CD4-positive, CD25-positive, alpha-beta regulatory T cell (primary cell): ENCODE results near the gene GARS1. TPM values are rescaled to one million over a fixed set of nuclear protein-coding genes. Genes with fewer than 3 reads are reported as not detected.
A peak's percentile ranks its signal among the peaks of the same experiment; 100 is the strongest.

Source experiments
- ATAC-seq, 2 donors: fragments of 150-1000 bp; cut with Tn5 transposase; one replicate each; pipeline ENCODE4 v1.10.0; 2021; ENCODE audit warnings: low read depth in 2 of 2, moderate number of reproducible peaks in 2 of 2, moderate library complexity in 1 of 2
- DNase-seq, 3 donors: peaks; one replicate each; pipeline versions ENCODE4 v3.0.0 to v3.0.0-alpha.2; 2012 to 2022; ENCODE audit warnings: mixed read lengths in 1 of 3
- H3K27ac ChIP-seq: one replicate; pipeline ENCODE4 v1.7.0; 2013; ENCODE audit warnings: mild to moderate bottlenecking, low read length; ENCODE audit not compliant: insufficient read depth, poor library complexity, severe bottlenecking
- H3K27me3 ChIP-seq: one replicate; pipeline ENCODE4 v1.7.0; 2013; ENCODE audit warnings: low read length; ENCODE audit not compliant: control insufficient read depth, insufficient read depth
- H3K36me3 ChIP-seq: one replicate; pipeline ENCODE4 v1.7.0; 2013; ENCODE audit warnings: mild to moderate bottlenecking, low read length, moderate library complexity; ENCODE audit not compliant: control insufficient read depth, insufficient read depth
- H3K4me1 ChIP-seq: 2 replicates; pipeline ENCODE4 v1.7.0; 2013; ENCODE audit warnings: mild to moderate bottlenecking, low read length; ENCODE audit not compliant: insufficient read depth, control insufficient read depth, poor library complexity, severe bottlenecking
- H3K4me3 ChIP-seq: one replicate; pipeline ENCODE4 v1.7.0; 2013; ENCODE audit warnings: low read depth, mild to moderate bottlenecking, low read length, moderate library complexity
- H3K9me3 ChIP-seq, 2 experiments: 1 replicate in 1 of 2; 2 replicates in 1 of 2; pipeline ENCODE4 v1.7.0; 2013; ENCODE audit warnings: low read length in 2 of 2, mild to moderate bottlenecking in 1 of 2, moderate library complexity in 1 of 2; ENCODE audit not compliant: control insufficient read depth in 2 of 2
- H3K27ac Mint-ChIP-seq, 3 donors: one replicate each; pipeline ENCODE4 v1.8.0; 2020 to 2022; ENCODE audit warnings: mild to moderate bottlenecking in 3 of 3, mixed read lengths in 3 of 3, moderate library complexity in 2 of 3
- H3K27me3 Mint-ChIP-seq: one replicate; pipeline ENCODE4 v1.8.0; 2022; ENCODE audit warnings: mild to moderate bottlenecking, mixed read lengths
- H3K36me3 Mint-ChIP-seq: one replicate; pipeline ENCODE4 v1.8.0; 2020; ENCODE audit warnings: mixed read lengths
- H3K4me1 Mint-ChIP-seq, 4 donors: one replicate each; pipeline ENCODE4 v1.8.0; 2020 to 2022; ENCODE audit warnings: mixed read lengths in 4 of 4, mild to moderate bottlenecking in 1 of 4
- H3K4me3 Mint-ChIP-seq, 4 donors: one replicate each; pipeline ENCODE4 v1.8.0; 2020 to 2022; ENCODE audit warnings: mild to moderate bottlenecking in 4 of 4, mixed read lengths in 4 of 4, moderate library complexity in 3 of 4
- H3K9me3 Mint-ChIP-seq, 7 donors: one replicate each; pipeline ENCODE4 v1.8.0; 2020 to 2022; ENCODE audit warnings: mixed read lengths in 7 of 7, mild to moderate bottlenecking in 3 of 7, moderate library complexity in 2 of 7
- polyA plus RNA-seq, 4 donors: library from polyadenylated mRNA; unstranded; fragments of 300-500 nt; fragmentation: Illumina TruSeq; gene quantifications; one replicate each; pipeline ENCODE4 v1.2.3, GENCODE V29; 2021
- total RNA-seq: library from RNA; stranded (reverse); gene quantifications from one replicate; pipeline ENCODE4 v1.2.3, GENCODE V29; 2022

The GARS1 gene
- total and polyA plus RNA-seq, 5 donors from 2014 or later = 76.2 to 116 (median 88.1) TPM

DNA sequence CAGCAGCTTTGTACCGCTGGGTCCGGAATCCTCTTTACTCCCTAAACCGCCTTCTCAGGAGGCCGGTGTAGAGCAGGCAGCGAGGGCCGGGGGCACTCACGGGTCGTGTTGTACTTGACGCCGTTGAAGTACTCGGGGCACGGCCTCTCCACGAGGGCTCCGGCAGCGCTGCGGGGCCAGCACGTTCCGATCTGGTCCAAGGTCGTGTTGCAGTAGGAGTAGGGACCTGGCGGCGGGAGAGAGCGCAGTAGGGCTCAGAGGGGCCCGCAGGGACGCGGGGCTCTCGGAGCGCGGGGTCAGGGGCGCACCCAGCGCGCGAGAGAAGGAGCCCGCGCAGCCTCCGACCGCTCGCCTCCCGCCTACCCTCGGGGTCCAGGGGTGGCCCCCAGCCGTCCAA, 87.1 kb downstream of the GARS1 start:
- Mint-ChIP-seq H3K27ac (peak overlapping the region in 1 of 3 donors; percentile 67), H3K27me3 (peaks cover 70% of the 10 kb centered on the region), H3K36me3 (no peaks in the 10 kb centered on the region), H3K4me1 (peaks cover 0 to 20% (median 0%) of the 10 kb centered on the region in 4 donors), H3K9me3 (peaks cover 0 to 5% (median 0%) of the 10 kb centered on the region in 7 donors), H3K4me3 (peak overlapping the region in 2 of 4 donors; percentile 81 to 82)
- DNase-seq (no peak), ATAC-seq (no peak)
- Histone ChIP-seq H3K9me3 (no peaks in the 10 kb centered on the region), H3K27me3 (peaks cover 31% of the 10 kb centered on the region), H3K36me3 (no peaks in the 10 kb centered on the region), H3K4me1 (peaks cover 8% of the 10 kb centered on the region), H3K4me3 (no peak overlapping the region), H3K27ac (no peak overlapping the region)

DNA sequence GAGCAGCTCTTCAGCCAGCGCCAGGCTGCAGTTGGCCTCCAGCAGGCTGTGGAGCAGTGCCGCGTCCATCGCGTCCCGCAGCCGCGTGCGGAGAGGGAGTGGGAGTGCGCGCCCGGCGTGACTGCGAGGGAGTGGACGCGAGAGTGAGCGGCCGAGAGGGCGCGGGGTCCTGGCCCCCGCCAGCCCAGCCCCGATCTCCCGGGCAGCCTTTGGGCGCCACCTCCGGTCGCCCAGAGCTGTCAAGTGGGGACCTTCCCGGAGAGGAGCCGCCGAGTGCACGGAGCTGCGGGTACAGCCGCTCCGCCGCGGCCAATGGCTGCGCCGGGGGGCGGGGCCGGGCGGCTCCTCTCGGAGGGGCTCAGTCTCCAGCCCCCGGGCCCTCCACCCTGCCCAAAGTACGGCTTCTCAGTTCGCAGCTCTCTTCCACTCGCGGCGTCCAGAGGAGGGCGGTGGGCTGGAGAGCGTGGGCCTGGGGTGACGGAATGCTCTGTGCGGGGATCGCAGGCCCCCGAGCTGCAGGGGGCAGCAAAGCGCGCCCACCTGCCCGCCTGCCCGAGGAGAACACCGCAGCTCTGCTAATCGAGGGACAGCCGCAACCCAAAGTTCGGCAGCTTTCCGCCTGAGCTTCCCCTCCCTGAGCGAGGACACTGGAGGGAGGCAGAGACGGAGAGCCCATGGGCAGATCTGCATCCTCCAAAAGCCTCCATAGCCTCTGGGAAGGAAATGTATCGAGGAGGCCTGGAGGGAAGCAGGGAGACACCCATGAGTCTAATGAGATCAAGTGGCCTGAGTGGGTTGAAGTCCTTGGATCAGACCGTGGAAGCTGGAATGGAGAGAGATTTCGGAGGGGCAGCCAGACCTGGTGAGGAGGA, 87.8 kb downstream of the GARS1 start, which contains the start of gene CRHR2:
Gene CRHR2 (minus strand): TSS at position 245 of the 872 bp plus-strand sequence. CDS start 176 bp downstream, at position 69.
- Mint-ChIP-seq H3K4me1 (peaks cover 0 to 20% (median 0%) of the 10 kb centered on the region in 4 donors), H3K27me3 (peaks cover 68% of the 10 kb centered on the region), H3K36me3 (no peaks in the 10 kb centered on the region), H3K27ac (peak within 1 kb of the TSS in 1 of 3 donors; percentile 67), H3K9me3 (peaks cover 0 to 5% (median 0%) of the 10 kb centered on the region in 7 donors), H3K4me3 (peak within 1 kb of the TSS in 3 of 4 donors; percentile 8 to 82 (median 81))
- Histone ChIP-seq H3K9me3 (no peaks in the 10 kb centered on the region), H3K4me1 (peaks cover 8% of the 10 kb centered on the region), H3K27me3 (peaks cover 31% of the 10 kb centered on the region), H3K36me3 (no peaks in the 10 kb centered on the region), H3K27ac (no peak within 1 kb of the TSS), H3K4me3 (peak within 1 kb of the TSS; percentile 19)
- DNase-seq = peak in 2 of 3 donors; percentile 19 to 36
- ATAC-seq = peak; percentile 41 to 53

DNA sequence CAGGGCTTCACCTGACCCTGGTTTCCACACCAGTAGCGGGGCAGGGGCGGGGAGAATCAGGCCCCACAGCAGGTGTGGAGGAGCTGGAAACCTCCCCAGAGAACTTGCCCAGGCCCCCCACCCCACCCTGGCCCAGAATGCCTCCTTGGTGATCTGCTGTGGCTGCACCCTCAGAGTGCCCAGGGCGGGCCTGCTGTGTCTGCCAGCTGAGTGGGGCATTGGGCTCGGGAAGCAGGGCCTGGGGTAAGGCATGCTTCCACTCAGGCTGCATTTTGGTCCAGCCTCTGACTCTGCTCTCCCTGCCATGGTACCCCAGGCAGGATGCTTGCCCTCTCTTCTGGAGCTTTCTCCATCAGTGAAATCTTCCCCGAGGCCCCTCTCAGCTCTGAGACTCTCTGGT, 88.6 kb downstream of the GARS1 start:
- DNase-seq = no peak
- H3K4me3 Mint-ChIP-seq = peak overlapping the region in 2 of 4 donors; percentile 18 to 74
- H3K36me3 Mint-ChIP-seq = no peaks in the 10 kb centered on the region
- H3K27me3 Mint-ChIP-seq = peaks cover 65% of the 10 kb centered on the region
- no peak overlapping the region for H3K27ac Mint-ChIP-seq
- H3K9me3 Mint-ChIP-seq = peaks cover 0 to 5% (median 0%) of the 10 kb centered on the region in 7 donors
- Histone ChIP-seq H3K4me1 (peaks cover 8% of the 10 kb centered on the region), H3K27me3 (peaks cover 31% of the 10 kb centered on the region), H3K4me3 (no peak overlapping the region), H3K36me3 (no peaks in the 10 kb centered on the region), H3K9me3 (no peaks in the 10 kb centered on the region), H3K27ac (no peak overlapping the region)
- no peak for ATAC-seq
- peaks cover 0 to 20% (median 0%) of the 10 kb centered on the region in 4 donors for H3K4me1 Mint-ChIP-seq

Other genes starting within 250 kb of the GARS1 start
- gene NOD1, start 116.1 kb upstream of the GARS1 start, total RNA-seq = 24.8 TPM
- 1 to 10 TPM; 4.8 to 7.3 (median 7.0) TPM for gene NOD1, start 116.1 kb upstream of the GARS1 start, polyA plus RNA-seq
- gene GGCT, start 90.0 kb upstream of the GARS1 start, total RNA-seq = 10.9 TPM
- 10 to 100 TPM; 25.6 to 32.7 (median 28.2) TPM for gene GGCT, start 90.0 kb upstream of the GARS1 start, polyA plus RNA-seq
- not detected for gene CRHR2, start 87.6 kb downstream of the GARS1 start, total RNA-seq
- gene CRHR2, start 87.6 kb downstream of the GARS1 start, polyA plus RNA-seq = not detected
- gene INMT, start 157.3 kb downstream of the GARS1 start, total RNA-seq = not detected
- under 1 TPM in 2 of 4 donors, not detected in 2; 0.14 to 0.16 TPM for gene INMT, start 157.3 kb downstream of the GARS1 start, polyA plus RNA-seq
- 0.49 TPM for gene MINDY4, start 176.5 kb downstream of the GARS1 start, total RNA-seq
- gene MINDY4, start 176.5 kb downstream of the GARS1 start, polyA plus RNA-seq = 1 to 10 TPM in 1 of 4 donors, under 1 TPM in 3; 0.17 to 1.0 (median 0.53) TPM